HCT116 (cell line): Measurements from ENCODE around the gene SOX6. TPM values are rescaled to one million over a fixed set of nuclear protein-coding genes. Genes with fewer than 3 reads are reported as not detected.

ENCODE experiments used
- ATAC-seq: fragments of 200-7000 bp; cut with Tn5 transposase; 2 replicates; pipeline ENCODE4 v1.9.1; 2020; ENCODE audit warnings: mild to moderate bottlenecking, moderate library complexity
- BruUV-seq: library from RNA; stranded (reverse); fragments of 400-500 nt; replicated peaks from 2 replicates; lab custom pipeline; 2021; lab: Mats Ljungman, UMichigan
- CTCF ChIA-PET: fragments of 300-600 bp; sonication (Branson Sonifier 250); formaldehyde crosslinking; loops from one replicate; lab custom pipeline; 2021; ENCODE audit warnings: antibody characterized with exemption; lab: Charles Lee
- POLR2A ChIA-PET: fragments of 300-600, 350-600 bp; sonication (Branson Sonifier 250); formaldehyde crosslinking; loops from one replicate; lab custom pipeline; 2021; ENCODE audit warnings: antibody characterized with exemption; lab: Charles Lee
- RAD21 ChIA-PET, 2 experiments: fragments of 300-600 bp; sonication (Branson Sonifier 250); formaldehyde crosslinking; loops; one replicate each; lab custom pipeline; 2023; ENCODE audit warnings: low total read pairs in 2 of 2; ENCODE audit not compliant: uncharacterized antibody in 2 of 2, unreplicated experiment in 2 of 2, low non-redundant PET in 1 of 2; lab: Charles Lee
- DNase-seq: peaks from one replicate; pipeline ENCODE4 v3.0.0-alpha.2; 2010; ENCODE audit warnings: low read depth, low spot score
- H2AFZ ChIP-seq: fragments of 200-600 bp; shearing (Covaris generic), sonication (generic); 2 replicates; pipeline ENCODE4 v1.6.1; 2017; ENCODE audit warnings: low read depth, mixed run types, mixed read lengths, antibody characterized with exemption, low read length; ENCODE audit not compliant: poor library complexity, severe bottlenecking
- H3K27ac ChIP-seq: 2 replicates; pipeline ENCODE4 v1.5.1; 2012; ENCODE audit warnings: low read depth, low read length
- H3K27me3 ChIP-seq: fragments of 200-600 bp; sonication (generic); 2 replicates; pipeline ENCODE4 v1.6.1; 2016; ENCODE audit warnings: mixed run types, low read length, mixed read lengths; ENCODE audit not compliant: insufficient read depth
- H3K36me3 ChIP-seq, 2 experiments: fragments of 200-500 bp in 1 of 2; fragments of 200-600 bp in 1 of 2; sonication (Bioruptor generic) in 1 of 2; sonication (generic) in 1 of 2; 2 replicates each; pipeline versions ENCODE4 v1.5.1 to v1.6.1; 2014 to 2016; ENCODE audit warnings: low read length in 2 of 2, inconsistent platforms in 1 of 2, mixed read lengths in 1 of 2, mixed run types in 1 of 2; ENCODE audit not compliant: insufficient read depth in 2 of 2, control insufficient read depth in 1 of 2
- H3K4me1 ChIP-seq, 2 experiments: fragments of 200-600 bp in 1 of 2; sonication (generic) in 1 of 2; 2 replicates each; pipeline versions ENCODE4 v1.5.1 to v1.6.1; 2012 to 2017; ENCODE audit warnings: low read length in 2 of 2, inconsistent platforms in 1 of 2, mild to moderate bottlenecking in 1 of 2, mixed read lengths in 1 of 2, mixed run types in 1 of 2, moderate library complexity in 1 of 2; ENCODE audit not compliant: insufficient read depth in 2 of 2, control insufficient read depth in 1 of 2
- H3K4me2 ChIP-seq: fragments of 200-600 bp; sonication (generic); 2 replicates; pipeline ENCODE4 v1.6.1; 2017; ENCODE audit warnings: mixed run types, low read length, mixed read lengths
- H3K4me3 ChIP-seq, 2 experiments: fragments of 200-600 bp in 1 of 2; sonication (generic) in 1 of 2; replicated peaks in 1 of 2; 2 replicates each; pipeline ENCODE4 v1.5.1; 2011 to 2016; ENCODE audit warnings: low read length in 2 of 2, control low read depth in 1 of 2, low read depth in 1 of 2, mild to moderate bottlenecking in 1 of 2, mixed read lengths in 1 of 2, mixed run types in 1 of 2
- H3K79me2 ChIP-seq: fragments of 200-600 bp; sonication (generic); 2 replicates; pipeline ENCODE4 v1.6.1; 2017; ENCODE audit warnings: mild to moderate bottlenecking, mixed run types, low read length, moderate library complexity, mixed read lengths; ENCODE audit not compliant: insufficient read depth
- H3K9ac ChIP-seq: fragments of 200-600 bp; sonication (generic); 2 replicates; pipeline ENCODE4 v1.6.1; 2016; ENCODE audit warnings: low read length, mixed read lengths
- H3K9me2 ChIP-seq: fragments of 200-600 bp; sonication (generic), shearing (Covaris generic); 2 replicates; pipeline ENCODE4 v1.6.1; 2017; ENCODE audit warnings: mixed run types, mild to moderate bottlenecking, moderate library complexity; ENCODE audit not compliant: insufficient read depth
- H3K9me3 ChIP-seq, 2 experiments: fragments of 200-500 bp in 1 of 2; fragments of 200-600 bp in 1 of 2; sonication (Bioruptor generic) in 1 of 2; sonication (generic) in 1 of 2; 2 replicates each; pipeline ENCODE4 v1.6.1; 2014 to 2017; ENCODE audit warnings: low read length in 2 of 2, mixed read lengths in 2 of 2, inconsistent platforms in 1 of 2, low read depth in 1 of 2, mild to moderate bottlenecking in 1 of 2, mixed run types in 1 of 2, moderate library complexity in 1 of 2; ENCODE audit not compliant: control insufficient read depth in 1 of 2, insufficient read depth in 1 of 2
- H4K20me1 ChIP-seq: fragments of 200-600 bp; sonication (generic), shearing (Covaris generic); 2 replicates; pipeline ENCODE4 v1.6.1; 2017; ENCODE audit warnings: mixed run types, mild to moderate bottlenecking, moderate library complexity; ENCODE audit not compliant: insufficient read depth
- ATF3 ChIP-seq: IDR thresholded peaks from 2 replicates; pipeline ENCODE4 v1.6.1; 2012
- CEBPB ChIP-seq: IDR thresholded peaks from 2 replicates; pipeline ENCODE4 v1.6.1; 2012; ENCODE audit warnings: low read depth
- EGR1 ChIP-seq: IDR thresholded peaks from 2 replicates; pipeline ENCODE4 v1.6.1; 2012; ENCODE audit warnings: low read depth
- ELF1 ChIP-seq: IDR thresholded peaks from 2 replicates; pipeline ENCODE4 v1.6.1; 2012; ENCODE audit warnings: low read depth, borderline replicate concordance
- EZH2 ChIP-seq: fragments of 200-600 bp; sonication (generic); IDR thresholded peaks from 2 replicates; pipeline ENCODE4 v1.6.1; 2017; ENCODE audit warnings: antibody characterized with exemption, mixed run types
- FOSL1 ChIP-seq: IDR thresholded peaks from 2 replicates; pipeline ENCODE4 v1.6.1; 2012; ENCODE audit warnings: low read depth
- JUND ChIP-seq: IDR thresholded peaks from 2 replicates; pipeline ENCODE4 v1.6.1; 2012
- MAX ChIP-seq: IDR thresholded peaks from 2 replicates; pipeline ENCODE4 v1.6.1; 2012
- POLR2AphosphoS5 ChIP-seq: IDR thresholded peaks from 2 replicates; pipeline ENCODE4 v1.6.1; 2011; ENCODE audit warnings: mild to moderate bottlenecking, low read depth, low read length, moderate library complexity
- RAD21 ChIP-seq: IDR thresholded peaks from 2 replicates; pipeline ENCODE4 v1.6.1; 2012; ENCODE audit warnings: low read depth, mild to moderate bottlenecking
- REST ChIP-seq: IDR thresholded peaks from 2 replicates; pipeline ENCODE4 v1.6.1; 2012; ENCODE audit warnings: low read depth
- SP1 ChIP-seq: IDR thresholded peaks from 2 replicates; pipeline ENCODE4 v1.6.1; 2012; ENCODE audit warnings: low read depth
- SRF ChIP-seq: IDR thresholded peaks from 2 replicates; pipeline ENCODE4 v1.6.1; 2012; ENCODE audit warnings: low read depth
- TCF7L2 ChIP-seq: IDR thresholded peaks from 2 replicates; pipeline ENCODE4 v1.7.0; 2011; ENCODE audit warnings: borderline replicate concordance, inconsistent platforms; ENCODE audit not compliant: insufficient read depth, insufficient read length; ENCODE audit errors: extremely low read depth
- YY1 ChIP-seq: IDR thresholded peaks from 2 replicates; pipeline ENCODE4 v1.6.1; 2011; ENCODE audit warnings: low read length, low read depth, moderate library complexity, mild to moderate bottlenecking; ENCODE audit not compliant: insufficient replicate concordance; ENCODE audit errors: extremely low read depth
- ZBTB33 ChIP-seq: IDR thresholded peaks from 2 replicates; pipeline ENCODE4 v1.6.1; 2011; ENCODE audit warnings: mild to moderate bottlenecking, low read length, moderate library complexity; ENCODE audit not compliant: insufficient replicate concordance; ENCODE audit errors: extremely low read depth
- ZFX ChIP-seq: fragments of 450-650 bp; IDR thresholded peaks from 2 replicates; pipeline ENCODE4 v1.6.1; 2017
- ZNF274 ChIP-seq: fragments of 200-500 bp; sonication (Bioruptor generic); IDR thresholded peaks from 2 replicates; pipeline ENCODE4 v1.6.1; 2014; ENCODE audit warnings: mild to moderate bottlenecking, low read depth, low read length, inconsistent platforms
- intact Hi-C: fragments of 100-400 bp; cut with micrococcal nuclease; formaldehyde crosslinking; loops from 2 replicates; pipeline ENCODE4 v1.10.0; 2022
- total RNA-seq: library from RNA; stranded (reverse); gene quantifications from one replicate; pipeline ENCODE4 v1.2.1, GENCODE V29; 2021; ENCODE audit not compliant: unreplicated experiment

Gene SOX6
- total RNA-seq, 1 experiment from 2014 or later, result 0.81 TPM

GRCh38 chr11:16373768-16374167 is 17.4 kb upstream of the SOX6 start:
- intact Hi-C loops, result no loop called here
- no peaks in the 10 kb centered on the region for H3K36me3 ChIP-seq
- ATAC-seq (no peak), DNase-seq (no peak)
- RAD21 ChIA-PET, result interaction anchor here in 1 of 2 experiments (0.8 kb wide), 1 partner anchor 516 kb away, joined by 3 read pairs; no protein-coding TSS in a partner anchor
- BruUV-seq, result no TSS peak
- no peak for TF ChIP-seq ATF3
- no peak for TF ChIP-seq EZH2
- TF ChIP-seq ZBTB33, result no peak
- TF ChIP-seq SRF, result no peak
- no peak for TF ChIP-seq EGR1
- no peak for TF ChIP-seq MAX
- TF ChIP-seq YY1, result no peak
- TF ChIP-seq ELF1, result no peak
- no peak for TF ChIP-seq RAD21
- no peak for TF ChIP-seq ZNF274
- no peak for TF ChIP-seq TCF7L2
- TF ChIP-seq FOSL1, result no peak
- TF ChIP-seq CEBPB, result no peak
- no peak for TF ChIP-seq SP1
- TF ChIP-seq POLR2AphosphoS5, result no peak
- TF ChIP-seq REST, result no peak
- TF ChIP-seq JUND, result no peak
- no peak for TF ChIP-seq ZFX
- TF ChIP-seq, all 23 proteins: peak for 0
- H3K9me3 ChIP-seq, result no peaks in the 10 kb centered on the region
- no peak overlapping the region for H3K27ac ChIP-seq
- H3K27me3 ChIP-seq, result peaks cover 4% of the 10 kb centered on the region
- no peak overlapping the region for H3K9ac ChIP-seq
- H4K20me1 ChIP-seq, result no peaks in the 10 kb centered on the region; the same call in 1 of the 2 replicates
- no peaks in the 10 kb centered on the region for H3K9me2 ChIP-seq
- ChIA-PET POLR2A (no interaction called here), CTCF (no interaction called here)
- H2AFZ ChIP-seq, result no peak overlapping the region
- no peak overlapping the region for H3K4me3 ChIP-seq
- no peaks in the 10 kb centered on the region for H3K79me2 ChIP-seq
- no peak overlapping the region for H3K4me2 ChIP-seq
- H3K4me1 ChIP-seq, result no peaks in the 10 kb centered on the region
